HG02885 (cell line): ENCODE results near the gene PRG2.
"Not testable (repeated sequence)": the region's sequence is repeated elsewhere in the genome, so short reads cannot be mapped to it uniquely, and the experiment has no call there.

Experiments used
- ATAC-seq: cut with Tn5 transposase; IDR thresholded peaks from one replicate; pipeline ENCODE4 v1.9.1; 2021; ENCODE audit warnings: mild to moderate bottlenecking; ENCODE audit not compliant: unreplicated experiment, poor library complexity

PRG2 gene

DNA sequence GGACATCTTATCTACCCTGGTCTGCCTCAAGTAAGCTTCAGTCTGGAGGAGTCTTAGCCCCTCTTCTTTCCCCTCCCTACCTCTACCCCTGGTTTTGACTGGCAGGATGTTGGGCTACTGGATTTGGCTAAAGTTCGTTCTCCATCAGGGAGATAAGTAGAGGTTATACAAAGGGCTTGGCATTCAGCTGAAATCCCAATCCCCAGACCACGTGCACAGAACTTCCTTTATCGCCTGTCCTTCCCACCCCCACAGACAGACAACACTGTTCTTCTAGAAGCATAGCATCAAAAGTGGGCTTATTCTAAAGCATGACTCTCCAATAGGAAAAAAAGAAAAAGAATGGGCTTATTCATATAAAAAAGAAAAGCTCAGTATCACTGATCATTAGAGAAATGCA lies 17.3 kb downstream of the PRG2 start:
- no peak for ATAC-seq

DNA sequence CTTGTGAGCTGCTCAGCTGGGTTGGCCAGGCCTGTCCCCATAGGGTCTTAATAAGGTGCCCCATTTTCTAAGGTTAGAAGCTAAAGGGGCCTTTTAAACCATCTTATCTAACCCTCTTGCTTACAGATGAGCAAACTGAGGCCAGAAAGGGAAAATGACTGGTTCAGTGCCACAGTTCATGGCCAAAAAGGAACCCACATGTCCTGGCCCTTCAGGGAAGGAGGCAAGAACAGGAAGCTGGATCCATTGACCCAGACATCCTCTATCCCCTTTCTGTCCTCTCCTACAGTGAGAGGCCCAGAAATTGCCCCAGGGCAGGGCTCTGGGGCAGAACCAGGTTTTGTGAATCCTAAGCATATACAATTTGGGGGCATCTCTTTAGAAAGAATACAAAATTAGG lies 19.5 kb downstream of the PRG2 start:
- no peak for ATAC-seq

- no peak for ATAC-seq
Measured at GRCh38 chr11:57370251-57370650, 20.2 kb downstream of the PRG2 start.

DNA sequence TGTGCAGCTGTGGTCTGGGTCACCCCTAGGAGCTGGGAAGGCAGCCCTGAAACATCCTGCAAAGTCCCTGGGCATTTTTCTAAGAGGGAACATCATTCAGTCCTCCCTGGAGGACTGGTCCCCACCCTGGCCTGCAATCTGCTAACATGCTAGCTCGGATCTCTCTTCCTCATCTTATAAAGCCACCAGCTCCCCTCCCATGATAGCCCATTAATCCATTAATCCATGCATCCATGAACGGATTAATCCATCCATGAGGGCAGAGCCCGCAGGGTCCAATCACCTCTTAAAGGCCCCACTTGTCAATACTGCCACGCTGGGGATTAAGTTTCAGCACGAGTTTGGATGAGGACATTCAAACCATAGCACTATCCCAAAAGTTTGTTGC lies 21.6 kb downstream of the PRG2 start:
- ATAC-seq = no peak

- no peak for ATAC-seq
Measured at GRCh38 chr11:57368106-57368844, 22.2 kb downstream of the PRG2 start.

- ATAC-seq = no peak
Measured at GRCh38 chr11:57364851-57365660, 25.4 kb downstream of the PRG2 start.

GRCh38 chr11:57363131-57364080 lies 27.0 kb downstream of the PRG2 start:
- no peak for ATAC-seq

DNA sequence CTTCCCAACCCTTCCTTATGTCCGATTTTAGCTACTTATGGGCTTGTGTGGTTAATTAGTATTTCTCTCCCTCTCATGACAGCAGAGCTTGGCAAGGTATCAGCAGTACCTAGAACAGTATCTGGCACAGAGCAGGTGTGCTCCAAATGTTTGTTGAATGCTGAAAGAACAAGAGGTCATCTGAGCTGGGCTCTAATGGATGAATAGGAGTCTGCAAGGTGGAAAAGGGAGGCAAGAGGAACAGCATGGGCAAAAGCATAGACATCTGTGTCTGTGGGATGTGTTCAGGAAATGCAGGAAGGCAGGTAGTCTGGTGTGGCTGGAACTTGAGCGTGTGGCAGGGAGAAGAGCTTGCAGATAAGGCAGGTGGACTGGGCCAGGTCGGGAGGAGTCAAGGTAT lies 28.5 kb downstream of the PRG2 start:
- ATAC-seq = no peak

GRCh38 chr11:57361420-57361819 lies 29.0 kb downstream of the PRG2 start:
- ATAC-seq = not testable (repeated sequence)

- no peak for ATAC-seq
Measured at GRCh38 chr11:57360991-57361390, 29.5 kb downstream of the PRG2 start.

DNA sequence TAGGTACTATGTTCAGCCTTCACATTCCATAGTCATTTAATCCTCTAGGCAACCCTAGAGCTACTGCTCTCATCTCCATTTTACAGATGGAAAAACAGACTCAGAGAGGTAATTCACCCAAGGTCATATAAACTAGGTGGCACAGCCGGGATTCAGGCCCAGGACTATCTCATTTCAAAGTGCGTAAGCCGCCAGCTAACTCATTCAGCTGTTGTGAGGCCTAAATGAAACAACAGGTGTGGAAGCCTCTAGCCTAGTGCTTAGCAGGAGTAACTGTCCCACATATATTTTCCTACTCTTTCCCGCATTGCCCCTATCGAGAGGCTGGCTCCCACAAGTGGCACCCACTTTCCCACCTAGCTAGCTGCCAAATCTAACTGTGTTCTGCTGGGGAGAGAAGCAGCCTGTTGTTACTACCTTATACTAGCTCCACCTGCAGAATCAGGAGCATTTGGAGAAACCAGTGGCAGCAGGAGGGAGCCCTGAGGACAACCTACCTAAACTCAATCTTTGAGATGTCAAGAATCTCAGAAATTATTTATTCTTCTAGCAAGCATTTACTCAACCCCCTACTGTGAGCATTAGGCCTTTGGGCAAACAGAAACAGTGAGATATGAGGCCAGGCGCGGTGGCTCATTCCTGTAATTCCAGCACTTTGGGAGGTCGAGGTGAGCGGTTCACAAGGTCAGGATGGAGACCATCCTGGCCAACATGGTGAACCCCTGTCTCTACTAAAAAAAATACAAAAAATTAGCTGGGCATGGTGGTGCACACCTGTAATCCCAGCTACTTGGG lies 30.4 kb downstream of the PRG2 start:
- no peak for ATAC-seq

DNA sequence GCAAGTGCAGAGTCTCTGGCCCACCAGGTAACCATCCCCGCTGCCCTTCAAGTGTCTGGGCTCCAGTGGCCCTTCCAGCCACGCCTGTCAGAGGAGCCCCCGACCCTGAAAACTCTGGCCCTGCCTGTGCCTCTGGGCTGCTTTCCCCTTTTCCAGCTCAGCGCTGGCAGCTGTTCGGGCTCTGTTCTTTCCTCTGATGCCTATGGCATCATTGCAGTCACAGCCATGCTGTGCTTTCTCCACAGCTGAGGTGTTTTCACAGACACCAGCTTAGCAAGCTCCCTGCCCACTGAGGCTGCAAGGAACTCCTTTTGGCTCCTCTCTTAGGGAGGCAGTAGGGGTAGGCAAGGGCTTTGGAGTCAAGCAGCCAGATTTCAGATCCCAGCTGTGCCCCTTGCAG lies 31.1 kb downstream of the PRG2 start:
- no peak for ATAC-seq

GRCh38 chr11:57358991-57359390 lies 31.5 kb downstream of the PRG2 start:
- ATAC-seq = no peak

GRCh38 chr11:57358543-57358961 lies 31.9 kb downstream of the PRG2 start:
- ATAC-seq = no peak

DNA sequence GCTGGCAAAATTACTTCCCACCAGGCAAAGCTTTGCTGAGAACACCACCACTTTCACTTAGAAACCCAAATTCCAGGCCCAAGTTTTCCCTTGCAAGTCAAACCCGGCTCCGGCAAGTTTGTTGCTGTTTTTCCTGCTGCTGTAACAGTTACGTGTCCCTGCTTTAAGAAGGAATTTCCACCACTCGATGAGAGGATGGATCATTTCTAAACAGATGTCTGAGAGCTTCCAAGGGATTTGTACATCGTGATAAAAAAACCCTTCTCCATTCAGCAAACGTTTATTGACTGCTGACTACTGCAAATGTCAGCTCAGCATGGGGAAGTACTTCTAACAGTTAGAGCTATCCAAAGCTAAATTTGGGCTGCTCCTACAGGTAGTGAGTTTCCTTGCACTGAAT lies 32.6 kb downstream of the PRG2 start:
- ATAC-seq = no peak

GRCh38 chr11:57357310-57357709 lies 33.1 kb downstream of the PRG2 start:
- no peak for ATAC-seq

DNA sequence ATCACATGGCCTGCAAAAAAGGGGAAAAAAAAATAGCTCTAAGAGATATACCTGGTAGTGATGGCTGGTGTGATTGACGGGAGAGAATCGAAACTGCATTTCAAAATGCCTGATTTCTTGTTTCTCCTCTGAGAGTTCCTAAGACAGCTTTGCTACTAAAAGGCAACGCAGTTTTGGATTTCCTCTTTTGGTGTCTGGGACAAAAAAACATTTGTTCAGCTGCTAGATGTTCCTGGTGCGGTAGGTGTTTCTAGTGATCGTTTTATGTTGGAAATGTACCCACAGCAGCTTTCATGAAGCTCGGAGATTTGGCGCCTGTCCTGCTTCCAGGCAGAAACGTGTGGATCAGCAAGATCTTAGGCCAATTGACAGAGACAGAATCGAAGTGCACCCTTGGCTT lies 34.2 kb downstream of the PRG2 start:
- no peak for ATAC-seq

DNA sequence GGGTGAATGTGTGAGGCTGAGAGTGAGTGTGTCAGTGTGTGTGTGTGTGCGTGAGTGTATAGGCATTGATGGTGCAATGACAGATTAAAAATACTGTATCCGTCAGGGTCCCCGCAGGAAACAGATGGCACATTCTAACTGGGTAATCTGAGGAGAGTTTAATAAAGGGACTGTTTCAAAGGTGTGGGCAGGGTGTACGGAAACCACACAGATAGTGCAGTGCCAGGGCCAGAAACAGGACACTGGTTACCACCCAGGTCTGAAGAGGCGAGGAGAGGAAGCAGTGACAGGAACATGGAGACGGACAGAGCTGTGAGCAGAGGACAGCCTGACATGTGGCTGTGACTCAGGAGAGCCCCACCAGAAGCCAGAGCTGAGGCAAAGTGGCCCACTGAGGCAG lies 35.8 kb downstream of the PRG2 start:
- no peak for ATAC-seq

DNA sequence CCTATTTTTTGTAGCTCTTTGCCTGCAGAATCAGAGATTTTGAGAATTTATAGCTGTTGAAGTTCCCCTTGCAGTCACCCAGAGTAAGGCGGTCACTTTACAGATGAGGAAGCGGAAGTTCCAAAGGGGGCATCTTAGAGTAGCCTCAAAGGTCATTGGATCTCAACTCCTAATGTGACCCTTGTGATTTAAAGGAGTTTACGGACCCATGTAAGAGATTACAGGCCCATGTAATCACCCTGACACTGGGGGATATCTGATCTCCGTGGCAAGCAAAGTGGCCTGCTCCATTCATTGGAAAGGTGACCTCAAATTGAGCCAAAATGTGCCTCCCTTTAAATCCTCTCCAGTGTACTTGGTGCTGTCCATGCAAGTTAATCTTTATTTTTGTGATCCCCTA lies 36.6 kb downstream of the PRG2 start:
- ATAC-seq = no peak

- no peak for ATAC-seq
Measured at GRCh38 chr11:57353446-57353845, 37.0 kb downstream of the PRG2 start.
